Measurements from ENCODE around the gene EARS2. TPM values are rescaled to one million over a fixed set of nuclear protein-coding genes. Genes with fewer than 3 reads are reported as not detected.

Gene EARS2
- total RNA-seq, 4 donors from 2014 or later: 30.9 to 54.4 (median 50.7) TPM

GRCh38 chr16:23519282-23519681 lies 37.9 kb downstream of the EARS2 start:
- Histone ChIP-seq H3K36me3 (peaks cover 0 to 19% of the 10 kb centered on the region in 2 donors), H3K4me3 (replicated peaks in 1 of 3) (no peak overlapping the region), H3K4me1 (no peaks in the 10 kb centered on the region), H3K9me3 (no peaks in the 10 kb centered on the region), H3K27ac (no peak overlapping the region), H3K27me3 (no peaks in the 10 kb centered on the region)
- 95 to 100% methylated on average over 3 to 5 of the region's 5 CpGs for WGBS, 2 donors
- intact Hi-C loops (cut with DNase I): no loop called here
- DNase-seq: no peak
- TF ChIP-seq POLR2A (IDR thresholded peaks at IDR 0.05): no peak
- no peak for TF ChIP-seq CTCF (IDR thresholded peaks at IDR 0.05)

DNA sequence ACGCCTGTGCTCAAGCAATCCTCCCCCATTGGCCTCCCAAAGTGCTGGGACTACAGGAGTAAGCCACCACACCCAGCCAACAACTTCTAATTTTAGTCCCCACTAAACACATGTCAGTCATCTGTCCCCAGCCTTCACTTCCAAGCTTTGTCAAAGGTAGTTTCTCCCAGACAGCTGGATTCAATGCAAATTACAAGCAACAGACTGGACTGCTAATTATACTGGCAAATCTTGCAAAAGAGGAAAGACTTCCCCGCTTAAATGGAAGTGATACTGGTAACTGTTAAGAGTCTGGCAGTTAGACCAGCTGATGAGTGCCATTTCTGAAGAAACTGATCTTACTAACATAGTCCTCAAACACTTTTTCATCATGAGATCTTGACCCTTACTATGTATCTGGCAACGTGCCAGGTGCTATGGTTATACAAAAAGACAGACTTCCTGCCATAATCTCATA lies 38.7 kb downstream of the EARS2 start:
- Histone ChIP-seq H3K4me1 (no peaks in the 10 kb centered on the region), H3K4me3 (replicated peaks in 1 of 3) (no peak overlapping the region), H3K27me3 (no peaks in the 10 kb centered on the region), H3K9me3 (no peaks in the 10 kb centered on the region), H3K27ac (no peak overlapping the region), H3K36me3 (peaks cover 0 to 11% of the 10 kb centered on the region in 2 donors)
- TF ChIP-seq CTCF (IDR thresholded peaks at IDR 0.05): no peak
- no peak for TF ChIP-seq POLR2A (IDR thresholded peaks at IDR 0.05)
- no peak for DNase-seq
- intact Hi-C loops (cut with DNase I): no loop called here
- WGBS, 2 donors: 72 to 81% methylated on average over 3 of the region's 3 CpGs

DNA sequence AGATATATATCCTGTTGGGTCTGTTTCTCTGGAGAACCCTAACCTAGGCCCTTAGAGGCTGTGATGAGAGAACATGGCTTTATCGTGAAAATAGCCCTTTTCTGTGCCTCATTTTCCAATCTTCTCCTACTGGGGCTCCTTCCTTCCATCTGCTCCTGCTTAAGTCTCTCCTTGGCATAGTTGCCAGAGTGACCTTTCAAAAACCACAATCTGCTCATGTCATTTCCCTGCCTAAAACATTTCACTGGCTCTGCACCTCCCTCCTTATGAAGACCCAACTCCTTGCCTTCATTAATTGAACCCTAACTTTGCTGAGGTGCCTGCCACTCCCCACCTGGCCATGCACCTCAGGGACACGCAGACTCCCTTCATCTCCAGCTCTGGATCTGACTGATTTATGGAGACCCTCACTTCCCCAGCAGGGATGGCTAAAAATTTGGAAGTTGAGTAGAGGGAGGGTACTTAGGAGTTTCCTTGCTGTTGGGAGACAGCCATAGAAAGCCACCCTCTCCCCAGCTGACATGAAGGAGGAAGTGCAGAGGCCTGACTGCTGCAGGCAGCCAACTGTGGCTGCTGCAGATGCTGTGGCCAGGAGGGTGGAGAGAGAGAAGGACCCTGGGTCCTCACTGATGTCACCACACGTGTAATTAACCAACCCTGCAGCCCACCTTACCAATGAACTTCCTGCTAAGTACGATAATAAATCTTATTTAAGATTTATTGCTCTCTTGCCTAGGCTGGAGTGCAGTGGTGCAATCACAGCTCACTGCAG lies 40.6 kb downstream of the EARS2 start:
- no peaks in the 10 kb centered on the region for H3K9me3 ChIP-seq
- H3K4me3 ChIP-seq (replicated peaks in 1 of 3): no peak overlapping the region
- no peaks in the 10 kb centered on the region for H3K27me3 ChIP-seq
- DNase-seq: no peak
- H3K4me1 ChIP-seq: no peaks in the 10 kb centered on the region
- H3K36me3 ChIP-seq: no peaks in the 10 kb centered on the region
- intact Hi-C loops (cut with DNase I): no loop called here
- WGBS, 2 donors: 92 to 95% methylated on average over 4 of the region's 4 CpGs
- no peak overlapping the region for H3K27ac ChIP-seq
- TF ChIP-seq CTCF (IDR thresholded peaks at IDR 0.05) (no peak), POLR2A (IDR thresholded peaks at IDR 0.05) (no peak)

DNA sequence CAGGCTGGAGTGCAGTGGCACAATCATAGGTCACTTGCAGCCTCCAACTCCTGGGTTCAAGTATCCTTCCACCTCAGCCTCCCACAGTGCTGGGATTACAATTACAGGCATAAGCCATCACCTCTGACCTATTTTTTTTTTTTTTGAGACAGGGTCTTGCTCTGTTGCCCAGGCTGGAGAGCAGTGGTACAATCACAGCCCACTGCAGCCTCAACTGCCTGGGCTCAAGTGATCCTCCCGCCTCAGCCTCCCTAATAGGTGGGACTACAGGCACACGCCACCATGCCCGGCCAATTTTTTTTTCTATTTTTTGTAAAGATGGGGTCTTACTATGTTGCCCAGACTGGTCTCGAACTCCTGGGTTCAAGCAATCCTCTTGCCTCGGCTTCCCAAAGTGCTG lies 41.3 kb downstream of the EARS2 start:
- Histone ChIP-seq H3K4me1 (peaks cover 0 to 5% of the 10 kb centered on the region in 2 donors), H3K36me3 (no peaks in the 10 kb centered on the region), H3K4me3 (replicated peaks in 1 of 3) (no peak overlapping the region), H3K27me3 (no peaks in the 10 kb centered on the region), H3K9me3 (no peaks in the 10 kb centered on the region), H3K27ac (no peak overlapping the region)
- WGBS, 2 donors: 98 to 99% methylated on average over 5 of the region's 5 CpGs
- no peak for DNase-seq
- intact Hi-C loops (cut with DNase I): no loop called here
- no peak for TF ChIP-seq POLR2A (IDR thresholded peaks at IDR 0.05)
- no peak for TF ChIP-seq CTCF (IDR thresholded peaks at IDR 0.05)

DNA sequence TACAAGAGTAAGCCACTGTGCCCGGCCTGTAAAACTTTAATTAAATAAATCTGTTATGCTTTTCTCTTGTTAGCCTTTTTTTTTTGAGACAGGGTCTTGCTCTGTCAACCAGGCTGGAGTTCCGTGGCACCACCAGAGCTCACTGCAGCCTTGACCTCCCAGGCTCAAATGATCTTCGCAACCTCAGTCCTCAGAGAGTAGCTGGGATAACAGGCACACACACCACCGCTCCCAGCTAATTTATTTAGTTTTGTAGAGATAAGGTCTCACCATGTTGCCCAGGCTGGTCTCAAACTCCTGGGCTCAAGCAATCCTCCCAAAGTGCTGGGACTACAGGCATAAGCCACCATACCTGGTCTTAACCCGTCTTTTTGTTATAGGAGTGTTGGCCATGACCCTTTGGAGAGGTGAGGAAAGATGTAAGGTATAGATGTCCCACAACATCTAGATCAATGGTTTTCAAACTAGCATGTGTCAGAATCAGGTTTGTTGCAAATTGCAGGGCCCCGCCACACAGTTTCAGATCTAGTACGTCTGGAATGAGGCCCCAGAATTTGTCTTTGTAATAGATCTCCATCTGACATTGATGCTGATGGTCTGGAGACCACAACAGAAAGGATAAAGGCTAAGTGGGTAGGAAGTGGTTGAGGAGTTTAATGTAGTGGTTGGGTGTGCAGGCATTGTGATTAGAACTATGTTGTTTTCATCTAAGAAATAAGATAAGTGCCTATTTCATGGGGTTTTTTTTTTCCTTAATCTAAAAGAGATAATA lies 42.6 kb downstream of the EARS2 start:
- no peaks in the 10 kb centered on the region for H3K9me3 ChIP-seq
- no peak for TF ChIP-seq POLR2A (IDR thresholded peaks at IDR 0.05)
- TF ChIP-seq CTCF (IDR thresholded peaks at IDR 0.05): no peak
- no peak overlapping the region for H3K4me3 ChIP-seq (replicated peaks in 1 of 3)
- no peak overlapping the region for H3K27ac ChIP-seq
- WGBS, 2 donors: 89 to 93% methylated on average over 7 of the region's 7 CpGs
- no peak for DNase-seq
- intact Hi-C loops (cut with DNase I): loop anchor here (5.0 kb wide), 1 partner anchor 48 kb away; no protein-coding TSS in a partner anchor
- peaks cover 0 to 8% of the 10 kb centered on the region in 2 donors for H3K4me1 ChIP-seq
- no peaks in the 10 kb centered on the region for H3K36me3 ChIP-seq
- no peaks in the 10 kb centered on the region for H3K27me3 ChIP-seq
